Nephron progenitor cell (in vitro differentiated cells): ENCODE results near the gene DPM2.

Experiments
- DNase-seq: peaks from one replicate; pipeline ENCODE4 v3.0.0; 2021
- H3K27ac Mint-ChIP-seq: 2 replicates; pipeline ENCODE4 v1.8.0; 2021; ENCODE audit warnings: mild to moderate bottlenecking, moderate library complexity, mixed read lengths
- H3K27me3 Mint-ChIP-seq: 2 replicates; pipeline ENCODE4 v1.8.0; 2021; ENCODE audit warnings: mild to moderate bottlenecking, low read depth, mixed read lengths; ENCODE audit not compliant: poor library complexity
- H3K36me3 Mint-ChIP-seq: 2 replicates; pipeline ENCODE4 v1.8.0; 2021; ENCODE audit warnings: low read depth, mixed read lengths
- H3K4me1 Mint-ChIP-seq: 2 replicates; pipeline ENCODE4 v1.8.0; 2021; ENCODE audit warnings: mixed read lengths
- H3K4me3 Mint-ChIP-seq: 2 replicates; pipeline ENCODE4 v1.8.0; 2021; ENCODE audit warnings: mild to moderate bottlenecking, moderate library complexity, mixed read lengths
- H3K9me3 Mint-ChIP-seq: 2 replicates; pipeline ENCODE4 v1.8.0; 2021; ENCODE audit warnings: mild to moderate bottlenecking, moderate library complexity, mixed read lengths
- TF ChIP-seq, protein P1 (sequence below): fragments of 200-600 bp; sonication (generic); IDR thresholded peaks from 2 replicates; pipeline ENCODE4 v1.5.0; 2021; ENCODE audit warnings: antibody characterized with exemption

Gene DPM2

GRCh38 chr9:127954831-127955293 lies 17.2 kb upstream of the DPM2 start:
- no peak overlapping the region for H3K4me3 Mint-ChIP-seq
- no peaks in the 10 kb centered on the region for H3K27me3 Mint-ChIP-seq
- no peaks in the 10 kb centered on the region for H3K9me3 Mint-ChIP-seq
- no peak overlapping the region for H3K27ac Mint-ChIP-seq
- DNase-seq, result no peak
- TF ChIP-seq, protein P1, sequence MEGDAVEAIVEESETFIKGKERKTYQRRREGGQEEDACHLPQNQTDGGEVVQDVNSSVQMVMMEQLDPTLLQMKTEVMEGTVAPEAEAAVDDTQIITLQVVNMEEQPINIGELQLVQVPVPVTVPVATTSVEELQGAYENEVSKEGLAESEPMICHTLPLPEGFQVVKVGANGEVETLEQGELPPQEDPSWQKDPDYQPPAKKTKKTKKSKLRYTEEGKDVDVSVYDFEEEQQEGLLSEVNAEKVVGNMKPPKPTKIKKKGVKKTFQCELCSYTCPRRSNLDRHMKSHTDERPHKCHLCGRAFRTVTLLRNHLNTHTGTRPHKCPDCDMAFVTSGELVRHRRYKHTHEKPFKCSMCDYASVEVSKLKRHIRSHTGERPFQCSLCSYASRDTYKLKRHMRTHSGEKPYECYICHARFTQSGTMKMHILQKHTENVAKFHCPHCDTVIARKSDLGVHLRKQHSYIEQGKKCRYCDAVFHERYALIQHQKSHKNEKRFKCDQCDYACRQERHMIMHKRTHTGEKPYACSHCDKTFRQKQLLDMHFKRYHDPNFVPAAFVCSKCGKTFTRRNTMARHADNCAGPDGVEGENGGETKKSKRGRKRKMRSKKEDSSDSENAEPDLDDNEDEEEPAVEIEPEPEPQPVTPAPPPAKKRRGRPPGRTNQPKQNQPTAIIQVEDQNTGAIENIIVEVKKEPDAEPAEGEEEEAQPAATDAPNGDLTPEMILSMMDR, result no peak
- H3K4me1 Mint-ChIP-seq, result peaks cover 43% of the 10 kb centered on the region
- peaks cover 9% of the 10 kb centered on the region for H3K36me3 Mint-ChIP-seq

GRCh38 chr9:127953768-127954505 lies 16.3 kb upstream of the DPM2 start:
- Mint-ChIP-seq H3K4me1 (peaks cover 42% of the 10 kb centered on the region), H3K27ac (no peak overlapping the region), H3K4me3 (no peak overlapping the region), H3K27me3 (no peaks in the 10 kb centered on the region), H3K9me3 (no peaks in the 10 kb centered on the region), H3K36me3 (peaks cover 9% of the 10 kb centered on the region)
- no peak for DNase-seq
- TF ChIP-seq, protein P1, result no peak

- no peaks in the 10 kb centered on the region for H3K27me3 Mint-ChIP-seq
- no peaks in the 10 kb centered on the region for H3K9me3 Mint-ChIP-seq
- TF ChIP-seq, protein P1, result no peak
- no peak overlapping the region for H3K27ac Mint-ChIP-seq
- H3K4me3 Mint-ChIP-seq, result no peak overlapping the region
- DNase-seq, result no peak
- H3K4me1 Mint-ChIP-seq, result peaks cover 46% of the 10 kb centered on the region
- peaks cover 8% of the 10 kb centered on the region for H3K36me3 Mint-ChIP-seq
Observed at GRCh38 chr9:127953154-127953553, 15.5 kb upstream of the DPM2 start.

- H3K27ac Mint-ChIP-seq, result peak overlapping the region; percentile 83
- no peaks in the 10 kb centered on the region for H3K9me3 Mint-ChIP-seq
- peaks cover 3% of the 10 kb centered on the region for H3K36me3 Mint-ChIP-seq
- peaks cover 54% of the 10 kb centered on the region for H3K4me1 Mint-ChIP-seq
- peaks cover 4% of the 10 kb centered on the region for H3K27me3 Mint-ChIP-seq
- TF ChIP-seq, protein P1, result no peak
- DNase-seq, result no peak
- H3K4me3 Mint-ChIP-seq, result no peak overlapping the region
Observed at GRCh38 chr9:127950513-127951289, 13.0 kb upstream of the DPM2 start.

DNA sequence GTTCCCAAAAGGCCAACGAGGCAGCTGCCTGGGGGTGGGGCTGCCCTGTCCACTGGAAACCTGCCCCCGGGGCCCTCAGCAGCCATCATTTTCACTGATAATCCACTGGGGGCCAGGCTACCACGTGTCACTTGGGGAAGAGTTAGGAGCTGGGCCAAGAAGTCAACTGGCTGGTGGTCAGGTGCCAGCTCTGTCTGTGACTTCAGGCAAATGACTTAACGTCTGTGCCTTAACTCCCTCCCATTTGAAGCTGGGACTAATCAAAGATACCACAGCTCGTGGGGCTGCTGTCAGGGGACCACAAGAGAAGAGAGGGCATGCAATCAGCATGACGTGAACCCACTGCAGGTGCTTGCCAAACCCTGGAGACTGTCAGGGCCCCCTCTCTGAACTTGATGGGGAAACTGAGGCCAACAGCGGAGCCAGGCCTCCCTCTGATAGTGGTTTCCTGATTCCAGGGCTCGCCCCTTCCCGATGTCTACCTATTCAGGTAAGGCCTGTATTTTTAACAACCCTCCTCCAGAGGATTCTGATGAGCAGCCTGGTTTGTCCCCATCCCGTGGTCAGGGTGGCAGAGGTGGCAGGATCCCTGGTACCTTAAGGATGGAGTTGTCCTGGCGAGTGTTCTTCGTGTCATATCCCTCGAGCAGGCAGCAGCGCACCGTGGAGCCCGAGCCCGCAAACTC lies 12.3 kb upstream of the DPM2 start:
- Mint-ChIP-seq H3K27ac (peak overlapping the region; percentile 45), H3K4me3 (no peak overlapping the region), H3K9me3 (no peaks in the 10 kb centered on the region), H3K4me1 (peaks cover 47% of the 10 kb centered on the region), H3K36me3 (peaks cover 3% of the 10 kb centered on the region), H3K27me3 (peaks cover 4% of the 10 kb centered on the region)
- TF ChIP-seq, protein P1, result no peak
- no peak for DNase-seq
